Measurements from ENCODE around the gene PDILT. TPM values are rescaled to one million over a fixed set of nuclear protein-coding genes. Genes with fewer than 3 reads are reported as not detected.
"Not testable (repeated sequence)": the region's sequence is repeated elsewhere in the genome, so short reads cannot be mapped to it uniquely, and the experiment has no call there.

Gene PDILT
- not detected for polyA plus RNA-seq (2013, experiment 1 of 2)
- polyA plus RNA-seq (2013, experiment 2 of 2) = not detected

DNA sequence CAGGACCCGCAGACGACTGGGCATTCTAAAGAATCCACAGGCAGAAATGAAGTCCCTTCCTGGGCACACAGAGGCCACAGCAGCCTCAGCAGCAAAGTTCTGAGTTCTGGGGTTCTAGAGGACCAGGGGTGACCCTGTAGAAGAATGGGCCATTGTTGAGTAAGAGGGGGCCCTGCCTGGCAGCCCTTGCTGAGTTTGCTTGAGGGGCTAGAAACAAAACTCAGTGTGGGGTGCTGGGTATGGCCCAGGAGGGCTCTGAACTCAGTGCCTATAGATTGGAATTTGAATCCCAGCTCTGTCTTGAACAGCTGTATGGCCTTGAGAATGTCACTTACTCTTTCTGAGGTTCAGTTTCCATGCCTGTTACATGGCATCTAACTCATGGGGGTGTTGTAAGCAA, at the start of gene PDILT:
Gene PDILT (minus strand): TSS at position 101 of the 400 bp plus-strand sequence. CDS start 5,437 bp downstream, outside the sequence.
- no peak for DNase-seq
- Histone ChIP-seq H3K27ac (ENCODE audit: low read depth, low read length) (no peak within 1 kb of the TSS), H3K79me2 (ENCODE audit: control insufficient read depth, insufficient read depth, low read length) (no peaks in the 10 kb centered on the region), H2BK5ac (ENCODE audit: low read length) (no peak within 1 kb of the TSS), H2BK120ac (ENCODE audit: low read depth, low read length) (no peak within 1 kb of the TSS), H3K4me2 (ENCODE audit: low read length) (no peak within 1 kb of the TSS), H3K56ac (ENCODE audit: low read length) (no peak within 1 kb of the TSS), H4K5ac (ENCODE audit: low read length) (no peak within 1 kb of the TSS), H2AK5ac (ENCODE audit: low read length) (no peak within 1 kb of the TSS), H3K9ac (ENCODE audit: low read length) (no peak within 1 kb of the TSS), H3K36me3 (ENCODE audit: control insufficient read depth, insufficient read depth, low read length) (no peaks in the 10 kb centered on the region), H3K18ac (ENCODE audit: low read length) (no peak within 1 kb of the TSS), H3K23ac (ENCODE audit: low read length) (no peak within 1 kb of the TSS), H2BK15ac (replicated peaks; ENCODE audit: low read depth) (no peak within 1 kb of the TSS), H3K4me1 (ENCODE audit: control insufficient read depth, low read depth, low read length) (peaks cover 3% of the 10 kb centered on the region), H3K79me1 (ENCODE audit: low read length) (no peaks in the 10 kb centered on the region), H3K4me3 (ENCODE audit: low read length) (no peak within 1 kb of the TSS), H3K27me3 (ENCODE audit: insufficient read depth, low read length, poor library complexity) (no peaks in the 10 kb centered on the region), H4K8ac (ENCODE audit: low read depth, low read length) (no peak within 1 kb of the TSS), H3K4ac (ENCODE audit: low read depth, low read length) (no peak within 1 kb of the TSS)
- no CpG with 5 or more reads among the region's 2 CpGs for WGBS (ENCODE audit: extremely low coverage, insufficient coverage, low lambda C conversion rate)

DNA sequence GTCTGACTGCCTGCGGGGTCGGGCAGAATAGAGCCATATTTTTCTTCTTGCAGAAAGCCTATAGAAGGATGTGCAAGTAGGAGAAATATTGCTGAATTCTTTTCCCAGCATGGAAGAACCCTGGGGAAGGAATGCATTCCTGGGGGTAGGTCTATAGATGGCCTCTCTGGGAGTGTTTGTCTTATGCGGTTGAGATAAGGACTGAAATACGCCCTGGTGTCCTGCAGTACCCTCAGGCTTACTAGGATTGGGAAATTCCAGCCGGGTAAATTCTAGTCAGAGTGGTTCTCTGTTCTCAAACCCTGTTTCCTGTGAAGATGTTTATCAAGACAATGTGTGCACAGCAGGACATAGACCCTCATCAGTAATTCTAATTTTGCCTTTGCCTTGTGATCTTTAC, 49.1 kb upstream of the PDILT start:
- H2AK5ac ChIP-seq (ENCODE audit: low read length); H4K8ac ChIP-seq (ENCODE audit: low read depth, low read length); H3K4me2 ChIP-seq (ENCODE audit: low read length); H3K9ac ChIP-seq (ENCODE audit: low read length); H4K5ac ChIP-seq (ENCODE audit: low read length); H2BK15ac ChIP-seq (replicated peaks; ENCODE audit: low read depth); H3K4me3 ChIP-seq (ENCODE audit: low read length); H3K27me3 ChIP-seq (ENCODE audit: insufficient read depth, low read length, poor library complexity); H3K4ac ChIP-seq (ENCODE audit: low read depth, low read length); H3K27ac ChIP-seq (ENCODE audit: low read depth, low read length); DNase-seq; H3K4me1 ChIP-seq (ENCODE audit: control insufficient read depth, low read depth, low read length); H2BK5ac ChIP-seq (ENCODE audit: low read length); H3K36me3 ChIP-seq (ENCODE audit: control insufficient read depth, insufficient read depth, low read length); H2BK120ac ChIP-seq (ENCODE audit: low read depth, low read length); H3K56ac ChIP-seq (ENCODE audit: low read length); H3K18ac ChIP-seq (ENCODE audit: low read length); H3K23ac ChIP-seq (ENCODE audit: low read length); H3K79me2 ChIP-seq (ENCODE audit: control insufficient read depth, insufficient read depth, low read length); H3K79me1 ChIP-seq (ENCODE audit: low read length): not testable (repeated sequence)
- WGBS (ENCODE audit: extremely low coverage, insufficient coverage, low lambda C conversion rate) = no CpG with 5 or more reads among the region's 5 CpGs

DNA sequence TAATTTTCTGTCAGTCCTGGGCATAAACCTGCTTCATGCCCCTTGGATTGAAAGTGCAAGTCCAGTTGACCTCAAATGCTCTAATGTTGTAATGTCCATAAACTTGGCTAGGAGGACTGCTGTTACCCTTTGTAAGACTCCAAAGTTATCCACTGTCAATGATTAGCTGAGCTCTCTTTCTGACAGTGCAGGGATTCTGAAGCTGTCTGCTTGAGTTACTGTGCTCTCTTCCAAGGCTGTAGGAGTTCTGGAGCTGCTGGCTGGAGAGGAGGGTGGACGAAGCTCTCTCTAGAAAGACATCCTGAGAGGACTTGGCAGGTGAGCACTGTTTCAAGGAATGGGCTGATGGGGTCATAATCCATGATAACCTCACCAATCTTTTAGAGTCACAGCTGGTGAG, 46.8 kb upstream of the PDILT start, which contains the start of gene ACSM2A:
Gene ACSM2A (plus strand): TSS at position 158 of the 400 bp plus-strand sequence. CDS start 8,594 bp downstream, outside the sequence.
- H3K56ac ChIP-seq (ENCODE audit: low read length); H3K36me3 ChIP-seq (ENCODE audit: control insufficient read depth, insufficient read depth, low read length); H3K4me1 ChIP-seq (ENCODE audit: control insufficient read depth, low read depth, low read length); H4K8ac ChIP-seq (ENCODE audit: low read depth, low read length); H3K4me2 ChIP-seq (ENCODE audit: low read length); H3K27me3 ChIP-seq (ENCODE audit: insufficient read depth, low read length, poor library complexity); H3K79me2 ChIP-seq (ENCODE audit: control insufficient read depth, insufficient read depth, low read length); H3K18ac ChIP-seq (ENCODE audit: low read length); H2BK5ac ChIP-seq (ENCODE audit: low read length); H4K5ac ChIP-seq (ENCODE audit: low read length); H2BK15ac ChIP-seq (replicated peaks; ENCODE audit: low read depth); H3K79me1 ChIP-seq (ENCODE audit: low read length); H3K4me3 ChIP-seq (ENCODE audit: low read length); H3K27ac ChIP-seq (ENCODE audit: low read depth, low read length); DNase-seq; H2BK120ac ChIP-seq (ENCODE audit: low read depth, low read length); H3K9ac ChIP-seq (ENCODE audit: low read length); H3K23ac ChIP-seq (ENCODE audit: low read length); H3K4ac ChIP-seq (ENCODE audit: low read depth, low read length); H2AK5ac ChIP-seq (ENCODE audit: low read length): not testable (repeated sequence)
- WGBS (ENCODE audit: extremely low coverage, insufficient coverage, low lambda C conversion rate) = no CpG with 5 or more reads among the region's 1 CpG

- not testable (repeated sequence) for H3K4me1 ChIP-seq (ENCODE audit: control insufficient read depth, low read depth, low read length); H3K36me3 ChIP-seq (ENCODE audit: control insufficient read depth, insufficient read depth, low read length); H2BK120ac ChIP-seq (ENCODE audit: low read depth, low read length); H3K56ac ChIP-seq (ENCODE audit: low read length); H2BK5ac ChIP-seq (ENCODE audit: low read length); H4K8ac ChIP-seq (ENCODE audit: low read depth, low read length); H2AK5ac ChIP-seq (ENCODE audit: low read length); H3K79me2 ChIP-seq (ENCODE audit: control insufficient read depth, insufficient read depth, low read length); H3K4me3 ChIP-seq (ENCODE audit: low read length); H3K27me3 ChIP-seq (ENCODE audit: insufficient read depth, low read length, poor library complexity); H3K4me2 ChIP-seq (ENCODE audit: low read length); H3K18ac ChIP-seq (ENCODE audit: low read length); H4K5ac ChIP-seq (ENCODE audit: low read length); H3K79me1 ChIP-seq (ENCODE audit: low read length); H3K9ac ChIP-seq (ENCODE audit: low read length); DNase-seq; H3K4ac ChIP-seq (ENCODE audit: low read depth, low read length); H2BK15ac ChIP-seq (replicated peaks; ENCODE audit: low read depth); H3K23ac ChIP-seq (ENCODE audit: low read length); H3K27ac ChIP-seq (ENCODE audit: low read depth, low read length)
- no CpG with 5 or more reads among the region's 3 CpGs for WGBS (ENCODE audit: extremely low coverage, insufficient coverage, low lambda C conversion rate)
These were observed 42.3 kb upstream of the PDILT start for GRCh38 chr16:20446652-20447393.

- H3K36me3 ChIP-seq (ENCODE audit: control insufficient read depth, insufficient read depth, low read length); H3K27me3 ChIP-seq (ENCODE audit: insufficient read depth, low read length, poor library complexity); H2BK15ac ChIP-seq (replicated peaks; ENCODE audit: low read depth); H3K56ac ChIP-seq (ENCODE audit: low read length); H3K18ac ChIP-seq (ENCODE audit: low read length); H2AK5ac ChIP-seq (ENCODE audit: low read length); H3K23ac ChIP-seq (ENCODE audit: low read length); H2BK5ac ChIP-seq (ENCODE audit: low read length); H3K4me1 ChIP-seq (ENCODE audit: control insufficient read depth, low read depth, low read length); H3K4me2 ChIP-seq (ENCODE audit: low read length); H4K5ac ChIP-seq (ENCODE audit: low read length); H3K79me2 ChIP-seq (ENCODE audit: control insufficient read depth, insufficient read depth, low read length); H2BK120ac ChIP-seq (ENCODE audit: low read depth, low read length); H3K9ac ChIP-seq (ENCODE audit: low read length); H3K27ac ChIP-seq (ENCODE audit: low read depth, low read length); H3K4ac ChIP-seq (ENCODE audit: low read depth, low read length); H3K4me3 ChIP-seq (ENCODE audit: low read length); DNase-seq; H3K79me1 ChIP-seq (ENCODE audit: low read length); H4K8ac ChIP-seq (ENCODE audit: low read depth, low read length): not testable (repeated sequence)
- WGBS (ENCODE audit: extremely low coverage, insufficient coverage, low lambda C conversion rate) = no CpG with 5 or more reads among the region's 4 CpGs
These were observed 37.3 kb upstream of the PDILT start for GRCh38 chr16:20441859-20442258.

DNA sequence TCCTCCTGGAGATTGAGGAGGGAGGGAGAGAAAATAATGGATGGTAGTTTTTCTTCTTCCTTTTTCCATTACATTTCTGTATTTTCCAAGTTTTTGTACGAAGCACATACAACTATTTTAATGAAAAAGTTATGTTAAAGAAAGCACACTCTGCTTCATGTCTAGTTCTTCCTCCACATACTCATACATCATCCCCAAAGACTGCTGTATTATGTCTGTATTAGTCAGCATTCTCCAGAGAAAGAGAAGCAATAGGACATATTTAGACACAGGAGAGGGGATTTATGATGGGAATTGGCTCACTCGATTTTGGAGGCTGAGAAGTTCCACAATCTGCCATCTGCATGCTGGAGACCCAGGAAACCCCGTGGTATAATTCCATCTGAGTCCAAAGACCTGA, 36.7 kb upstream of the PDILT start:
- no peak overlapping the region for H3K27ac ChIP-seq (ENCODE audit: low read depth, low read length)
- no peaks in the 10 kb centered on the region for H3K4me1 ChIP-seq (ENCODE audit: control insufficient read depth, low read depth, low read length)
- no peak for DNase-seq
- no peak overlapping the region for H4K5ac ChIP-seq (ENCODE audit: low read length)
- no peaks in the 10 kb centered on the region for H3K27me3 ChIP-seq (ENCODE audit: insufficient read depth, low read length, poor library complexity)
- H2AK5ac ChIP-seq (ENCODE audit: low read length) = no peak overlapping the region
- no peak overlapping the region for H3K4ac ChIP-seq (ENCODE audit: low read depth, low read length)
- no peak overlapping the region for H3K18ac ChIP-seq (ENCODE audit: low read length)
- H3K56ac ChIP-seq (ENCODE audit: low read length) = no peak overlapping the region
- no CpG with 5 or more reads among the region's 3 CpGs for WGBS (ENCODE audit: extremely low coverage, insufficient coverage, low lambda C conversion rate)
- H4K8ac ChIP-seq (ENCODE audit: low read depth, low read length) = no peak overlapping the region
- no peak overlapping the region for H3K4me3 ChIP-seq (ENCODE audit: low read length)
- no peak overlapping the region for H3K9ac ChIP-seq (ENCODE audit: low read length)
- no peaks in the 10 kb centered on the region for H3K79me2 ChIP-seq (ENCODE audit: control insufficient read depth, insufficient read depth, low read length)
- no peaks in the 10 kb centered on the region for H3K36me3 ChIP-seq (ENCODE audit: control insufficient read depth, insufficient read depth, low read length)
- H3K23ac ChIP-seq (ENCODE audit: low read length) = no peak overlapping the region
- H3K4me2 ChIP-seq (ENCODE audit: low read length) = no peak overlapping the region
- no peaks in the 10 kb centered on the region for H3K79me1 ChIP-seq (ENCODE audit: low read length)
- no peak overlapping the region for H2BK15ac ChIP-seq (replicated peaks; ENCODE audit: low read depth)
- no peak overlapping the region for H2BK5ac ChIP-seq (ENCODE audit: low read length)
- no peak overlapping the region for H2BK120ac ChIP-seq (ENCODE audit: low read depth, low read length)

Measured in mesendoderm (in vitro differentiated cells).